ENCODE results near the gene LGALS1. TPM values are rescaled to one million over a fixed set of nuclear protein-coding genes. Genes with fewer than 3 reads are reported as not detected.
A peak's percentile ranks its signal among the peaks of the same experiment; 100 is the strongest.

The LGALS1 gene
- total and polyA plus RNA-seq, 4 donors = 1,050 to 3,139 (median 1,511) TPM

- H3K4me1 ChIP-seq (ENCODE audit: control insufficient read depth in 1 of 2, insufficient read depth in 2 of 2, low read length in 2 of 2) = no peaks in the 10 kb centered on the region
- no peaks in the 10 kb centered on the region for H3K9me3 ChIP-seq (ENCODE audit: control insufficient read depth, low read length)
- DNase-seq (no peak), ATAC-seq (ENCODE audit: low FRiP score) (no peak)
- no peak overlapping the region for H3K27ac ChIP-seq (ENCODE audit: low read depth in 1 of 2, low read length in 2 of 2)
- no peaks in the 10 kb centered on the region for H3K27me3 ChIP-seq (ENCODE audit: control insufficient read depth in 1 of 2, insufficient read depth in 2 of 2, low read length in 1 of 2)
- no peaks in the 10 kb centered on the region for H3K36me3 ChIP-seq (ENCODE audit: control insufficient read depth in 1 of 2, insufficient read depth in 2 of 2, low read length in 1 of 2)
- 88 to 90% methylated on average over 9 of the region's 9 CpGs for WGBS, 2 donors
- intact Hi-C loops (cut with DNase I) = no loop called here
- H3K4me3 ChIP-seq (ENCODE audit: low read length in 2 of 2) = no peak overlapping the region
Measured at GRCh38 chr22:37630839-37631435, 44.5 kb upstream of the LGALS1 start.

GRCh38 chr22:37631448-37632173 lies 43.8 kb upstream of the LGALS1 start:
- Histone ChIP-seq H3K36me3 (ENCODE audit: control insufficient read depth in 1 of 2, insufficient read depth in 2 of 2, low read length in 1 of 2) (no peaks in the 10 kb centered on the region), H3K27ac (ENCODE audit: low read depth in 1 of 2, low read length in 2 of 2) (no peak overlapping the region), H3K4me3 (ENCODE audit: low read length in 2 of 2) (no peak overlapping the region), H3K27me3 (ENCODE audit: control insufficient read depth in 1 of 2, insufficient read depth in 2 of 2, low read length in 1 of 2) (no peaks in the 10 kb centered on the region), H3K4me1 (ENCODE audit: control insufficient read depth in 1 of 2, insufficient read depth in 2 of 2, low read length in 2 of 2) (no peaks in the 10 kb centered on the region), H3K9me3 (ENCODE audit: control insufficient read depth, low read length) (no peaks in the 10 kb centered on the region)
- ATAC-seq (ENCODE audit: low FRiP score) = no peak
- WGBS, 2 donors = 89 to 91% methylated on average over 19 of the region's 19 CpGs
- intact Hi-C loops (cut with DNase I) = no loop called here
- DNase-seq = no peak

GRCh38 chr22:37632174-37633088 lies 43.0 kb upstream of the LGALS1 start:
- H3K4me1 ChIP-seq (ENCODE audit: control insufficient read depth in 1 of 2, insufficient read depth in 2 of 2, low read length in 2 of 2) = no peaks in the 10 kb centered on the region
- H3K36me3 ChIP-seq (ENCODE audit: control insufficient read depth in 1 of 2, insufficient read depth in 2 of 2, low read length in 1 of 2) = no peaks in the 10 kb centered on the region
- H3K27me3 ChIP-seq (ENCODE audit: control insufficient read depth in 1 of 2, insufficient read depth in 2 of 2, low read length in 1 of 2) = no peaks in the 10 kb centered on the region
- intact Hi-C loops (cut with DNase I) = no loop called here
- WGBS, 2 donors = 82 to 83% methylated on average over 14 of the region's 14 CpGs
- DNase-seq (no peak), ATAC-seq (ENCODE audit: low FRiP score) (no peak)
- H3K27ac ChIP-seq (ENCODE audit: low read depth in 1 of 2, low read length in 2 of 2) = no peak overlapping the region
- H3K4me3 ChIP-seq (ENCODE audit: low read length in 2 of 2) = no peak overlapping the region
- no peaks in the 10 kb centered on the region for H3K9me3 ChIP-seq (ENCODE audit: control insufficient read depth, low read length)

DNA sequence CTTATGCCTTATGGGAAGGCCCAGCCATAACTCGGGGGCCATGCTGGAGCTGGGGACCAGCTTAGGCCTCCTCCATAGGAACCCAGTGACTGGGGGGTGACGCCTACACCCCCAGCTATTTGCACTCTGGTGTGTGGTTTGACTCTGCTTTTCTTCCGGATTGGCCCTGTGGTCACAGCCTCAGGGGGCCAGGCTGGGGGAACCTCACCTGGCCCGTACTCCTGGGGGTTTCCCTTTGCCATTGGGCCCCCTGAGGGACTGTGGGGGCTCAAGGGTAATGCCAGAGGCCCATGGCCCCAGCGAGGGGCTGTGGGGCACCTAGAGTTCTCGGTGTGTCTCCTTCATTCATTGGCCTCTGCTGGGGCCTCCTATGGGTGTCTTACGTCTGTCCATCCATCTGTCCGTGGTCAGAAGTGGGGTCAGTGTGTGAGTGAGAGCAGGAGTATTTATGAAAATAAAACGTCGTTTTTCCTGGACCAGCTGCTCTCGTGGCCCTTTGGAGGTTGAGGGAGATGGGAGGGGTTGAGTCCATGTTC lies 42.3 kb upstream of the LGALS1 start:
- no peak for ATAC-seq (ENCODE audit: low FRiP score)
- no peaks in the 10 kb centered on the region for H3K36me3 ChIP-seq (ENCODE audit: control insufficient read depth in 1 of 2, insufficient read depth in 2 of 2, low read length in 1 of 2)
- no peaks in the 10 kb centered on the region for H3K27me3 ChIP-seq (ENCODE audit: control insufficient read depth in 1 of 2, insufficient read depth in 2 of 2, low read length in 1 of 2)
- no peaks in the 10 kb centered on the region for H3K9me3 ChIP-seq (ENCODE audit: control insufficient read depth, low read length)
- intact Hi-C loops (cut with DNase I) = no loop called here
- H3K27ac ChIP-seq (ENCODE audit: low read depth in 1 of 2, low read length in 2 of 2) = peak overlapping the region in 1 of 2 donors; percentile 8
- no peaks in the 10 kb centered on the region for H3K4me1 ChIP-seq (ENCODE audit: control insufficient read depth in 1 of 2, insufficient read depth in 2 of 2, low read length in 2 of 2)
- 43% methylated on average over 10 to 11 of the region's 11 CpGs for WGBS, 2 donors
- H3K4me3 ChIP-seq (ENCODE audit: low read length in 2 of 2) = no peak overlapping the region
- no peak for DNase-seq

- Histone ChIP-seq H3K4me3 (ENCODE audit: low read length in 2 of 2) (no peak overlapping the region), H3K9me3 (ENCODE audit: control insufficient read depth, low read length) (no peaks in the 10 kb centered on the region), H3K36me3 (ENCODE audit: control insufficient read depth in 1 of 2, insufficient read depth in 2 of 2, low read length in 1 of 2) (no peaks in the 10 kb centered on the region), H3K4me1 (ENCODE audit: control insufficient read depth in 1 of 2, insufficient read depth in 2 of 2, low read length in 2 of 2) (no peaks in the 10 kb centered on the region), H3K27me3 (ENCODE audit: control insufficient read depth in 1 of 2, insufficient read depth in 2 of 2, low read length in 1 of 2) (no peaks in the 10 kb centered on the region), H3K27ac (ENCODE audit: low read depth in 1 of 2, low read length in 2 of 2) (peak overlapping the region in 1 of 2 donors; percentile 39)
- WGBS, 2 donors = 2% methylated on average over 23 to 24 of the region's 24 CpGs
- intact Hi-C loops (cut with DNase I) = no loop called here
- DNase-seq (peak; percentile 93 to 96), ATAC-seq (ENCODE audit: low FRiP score) (peak; percentile 87)
Measured at GRCh38 chr22:37633625-37634416, 41.6 kb upstream of the LGALS1 start.

DNA sequence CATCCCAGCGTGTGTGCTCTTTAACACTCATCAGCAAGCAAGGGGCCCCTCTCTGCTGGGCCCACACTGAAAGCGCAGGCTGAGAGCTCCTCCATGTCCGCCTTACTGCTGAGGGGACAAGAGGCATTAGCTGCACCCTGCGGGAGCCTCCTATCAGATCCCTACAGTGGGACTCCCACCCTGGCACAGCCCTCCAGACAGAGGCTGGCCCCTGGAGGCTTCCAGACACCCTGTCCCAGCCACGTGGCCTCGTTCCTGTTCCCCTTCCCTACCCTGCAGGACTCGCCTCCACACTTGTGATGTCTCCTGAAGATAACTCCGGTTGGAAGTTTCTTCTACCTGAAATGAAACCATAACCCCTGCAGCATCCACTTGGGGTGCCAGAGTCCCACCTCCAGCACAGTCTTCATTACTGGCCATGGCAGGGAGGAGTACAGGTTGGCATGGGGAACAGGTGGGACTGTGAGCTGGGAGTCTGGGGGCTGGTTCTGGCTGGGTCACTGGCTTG lies 41.0 kb upstream of the LGALS1 start:
- 25 to 27% methylated on average over 8 of the region's 8 CpGs for WGBS, 2 donors
- no peaks in the 10 kb centered on the region for H3K4me1 ChIP-seq (ENCODE audit: control insufficient read depth in 1 of 2, insufficient read depth in 2 of 2, low read length in 2 of 2)
- intact Hi-C loops (cut with DNase I) = no loop called here
- peak overlapping the region in 1 of 2 donors; percentile 39 for H3K27ac ChIP-seq (ENCODE audit: low read depth in 1 of 2, low read length in 2 of 2)
- DNase-seq (no peak), ATAC-seq (ENCODE audit: low FRiP score) (no peak)
- H3K27me3 ChIP-seq (ENCODE audit: control insufficient read depth in 1 of 2, insufficient read depth in 2 of 2, low read length in 1 of 2) = no peaks in the 10 kb centered on the region
- H3K36me3 ChIP-seq (ENCODE audit: control insufficient read depth in 1 of 2, insufficient read depth in 2 of 2, low read length in 1 of 2) = no peaks in the 10 kb centered on the region
- no peak overlapping the region for H3K4me3 ChIP-seq (ENCODE audit: low read length in 2 of 2)
- no peaks in the 10 kb centered on the region for H3K9me3 ChIP-seq (ENCODE audit: control insufficient read depth, low read length)

- H3K4me3 ChIP-seq (ENCODE audit: low read length in 2 of 2) = no peak overlapping the region
- DNase-seq = no peak
- H3K27me3 ChIP-seq (ENCODE audit: control insufficient read depth in 1 of 2, insufficient read depth in 2 of 2, low read length in 1 of 2) = no peaks in the 10 kb centered on the region
- 91 to 96% methylated on average over 7 of the region's 7 CpGs for WGBS, 2 donors
- no peaks in the 10 kb centered on the region for H3K4me1 ChIP-seq (ENCODE audit: control insufficient read depth in 1 of 2, insufficient read depth in 2 of 2, low read length in 2 of 2)
- ATAC-seq (ENCODE audit: low FRiP score) = no peak
- no peaks in the 10 kb centered on the region for H3K9me3 ChIP-seq (ENCODE audit: control insufficient read depth, low read length)
- intact Hi-C loops (cut with DNase I) = no loop called here
- no peaks in the 10 kb centered on the region for H3K36me3 ChIP-seq (ENCODE audit: control insufficient read depth in 1 of 2, insufficient read depth in 2 of 2, low read length in 1 of 2)
- H3K27ac ChIP-seq (ENCODE audit: low read depth in 1 of 2, low read length in 2 of 2) = no peak overlapping the region
Measured at GRCh38 chr22:37635157-37635556, 40.3 kb upstream of the LGALS1 start.
